GM21576 (cell line): ENCODE data around the gene UXT.

Experiments
- ATAC-seq: cut with Tn5 transposase; IDR thresholded peaks from one replicate; pipeline ENCODE4 v1.9.1; 2021; ENCODE audit warnings: mild to moderate bottlenecking, moderate library complexity; ENCODE audit not compliant: unreplicated experiment

Gene UXT

GRCh38 chrX:47649781-47650163, 9.2 kb downstream of the UXT start:
- ATAC-seq, result no peak

DNA sequence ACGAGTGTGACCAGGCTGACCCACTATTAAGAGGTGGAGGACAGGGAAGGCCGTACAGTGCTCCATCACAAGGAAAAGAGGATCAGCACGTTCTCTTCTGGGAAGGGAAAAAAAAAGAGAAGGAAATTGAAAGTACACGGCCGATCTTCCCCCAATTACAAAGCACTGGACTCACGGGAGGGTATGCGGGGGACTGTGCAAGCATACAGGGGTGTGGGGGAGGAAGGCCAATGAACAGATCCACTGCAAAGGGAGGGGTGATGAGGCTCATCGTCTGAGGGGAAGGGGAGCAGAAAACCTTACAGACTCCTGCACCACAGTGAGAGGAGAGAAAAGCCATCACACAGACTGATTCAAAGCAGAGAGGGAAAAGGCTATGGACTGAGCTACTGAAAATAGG, 9.7 kb downstream of the UXT start:
- no peak for ATAC-seq

- ATAC-seq, result no peak
Measured at GRCh38 chrX:47648376-47648775, 10.6 kb downstream of the UXT start.

GRCh38 chrX:47646636-47647035, 12.3 kb downstream of the UXT start:
- no peak for ATAC-seq

DNA sequence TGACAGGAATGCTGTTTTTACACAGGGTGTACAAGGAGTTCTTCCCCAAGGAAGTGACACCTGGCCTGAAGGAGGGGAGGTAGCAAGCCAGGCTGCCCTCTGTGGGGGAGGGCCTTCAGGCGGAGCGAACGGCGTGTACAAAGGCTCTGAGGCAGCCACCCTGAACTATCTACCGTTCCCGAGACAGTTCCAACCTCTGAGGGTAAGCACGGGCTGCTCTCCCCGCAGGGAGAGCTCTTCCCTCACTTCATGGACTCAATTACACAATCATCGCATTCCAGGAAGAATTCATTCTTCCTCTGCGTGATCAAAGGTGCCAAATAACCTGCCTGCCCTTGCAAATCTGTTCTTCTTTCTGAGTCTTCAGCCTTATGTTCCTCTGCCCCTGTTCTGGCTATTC, 13.4 kb downstream of the UXT start:
- no peak for ATAC-seq

GRCh38 chrX:47644557-47645091, 14.4 kb downstream of the UXT start:
- no peak for ATAC-seq

DNA sequence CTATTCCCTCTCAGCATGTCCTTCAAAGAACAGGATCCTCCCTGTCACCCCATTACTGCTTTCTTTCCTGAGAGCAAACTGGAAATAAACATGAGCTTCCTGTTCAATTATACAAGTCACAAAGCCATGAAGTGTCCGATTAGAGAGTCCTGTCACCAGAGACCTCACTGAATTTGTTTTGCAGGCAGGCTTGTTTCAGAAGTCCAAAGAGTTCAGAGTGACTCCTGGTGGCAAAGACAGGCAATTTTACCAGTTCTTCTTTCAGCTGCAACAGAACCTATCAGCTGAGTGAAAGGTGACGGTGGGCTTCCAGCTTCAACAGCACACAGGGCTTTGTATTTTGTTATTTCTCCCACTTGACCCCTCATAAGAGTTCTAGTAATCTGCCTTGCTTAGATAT, 15.1 kb downstream of the UXT start:
- ATAC-seq, result no peak

- no peak for ATAC-seq
Measured at GRCh38 chrX:47638816-47639215, 20.2 kb downstream of the UXT start.

GRCh38 chrX:47637546-47638195, 21.3 kb downstream of the UXT start:
- no peak for ATAC-seq

- ATAC-seq, result no peak
Measured at GRCh38 chrX:47634871-47635575, 24.0 kb downstream of the UXT start.

GRCh38 chrX:47633689-47634590, 25.0 kb downstream of the UXT start:
- ATAC-seq, result no peak

DNA sequence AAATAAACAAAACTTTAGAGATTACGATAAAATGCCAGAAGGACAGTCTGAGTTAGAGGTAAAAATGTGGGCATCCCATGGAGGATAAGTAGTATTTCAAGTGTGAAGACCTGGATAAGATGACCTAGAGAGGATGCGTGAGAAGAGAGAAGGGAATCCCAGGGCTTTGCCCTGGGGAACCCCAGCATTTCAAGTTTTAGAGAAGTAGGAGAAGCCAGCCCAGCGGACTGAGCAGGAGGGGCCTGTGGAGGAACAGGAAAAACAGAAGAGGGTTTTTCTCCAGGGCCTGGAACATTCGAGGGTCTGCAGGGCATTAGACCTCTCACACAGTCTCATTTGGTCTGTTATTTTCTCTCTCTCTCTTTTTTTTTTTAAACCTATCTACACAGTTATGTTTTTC, 26.3 kb downstream of the UXT start:
- no peak for ATAC-seq

GRCh38 chrX:47631676-47632075, 27.3 kb downstream of the UXT start:
- ATAC-seq, result no peak

- no peak for ATAC-seq
Measured at GRCh38 chrX:47629419-47630200, 29.4 kb downstream of the UXT start, which contains the start of gene CFP. TSS of gene CFP (minus strand) at chrX:47629930. CDS start at chrX:47629844, 86 bp downstream.

DNA sequence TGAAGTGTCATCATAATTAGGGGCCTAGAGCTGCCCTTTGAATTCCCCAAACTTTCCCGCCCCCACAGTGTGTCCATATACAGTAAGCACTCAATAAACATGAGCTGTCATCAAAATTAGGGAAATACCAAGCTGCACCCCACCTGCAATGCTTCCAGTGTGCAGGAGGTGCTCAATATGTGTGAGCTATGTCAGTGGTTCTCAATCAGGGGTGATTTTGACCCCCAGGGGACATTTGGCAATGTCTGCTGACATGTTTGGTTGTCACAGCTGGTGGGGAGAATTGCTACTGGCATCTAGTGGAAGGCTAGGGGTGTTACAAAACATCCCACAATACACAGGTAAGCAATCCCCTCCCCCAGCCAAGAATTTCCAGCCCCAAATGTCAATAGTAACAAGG, 30.0 kb downstream of the UXT start:
- ATAC-seq, result no peak

GRCh38 chrX:47625365-47625764, 33.6 kb downstream of the UXT start:
- ATAC-seq, result no peak

DNA sequence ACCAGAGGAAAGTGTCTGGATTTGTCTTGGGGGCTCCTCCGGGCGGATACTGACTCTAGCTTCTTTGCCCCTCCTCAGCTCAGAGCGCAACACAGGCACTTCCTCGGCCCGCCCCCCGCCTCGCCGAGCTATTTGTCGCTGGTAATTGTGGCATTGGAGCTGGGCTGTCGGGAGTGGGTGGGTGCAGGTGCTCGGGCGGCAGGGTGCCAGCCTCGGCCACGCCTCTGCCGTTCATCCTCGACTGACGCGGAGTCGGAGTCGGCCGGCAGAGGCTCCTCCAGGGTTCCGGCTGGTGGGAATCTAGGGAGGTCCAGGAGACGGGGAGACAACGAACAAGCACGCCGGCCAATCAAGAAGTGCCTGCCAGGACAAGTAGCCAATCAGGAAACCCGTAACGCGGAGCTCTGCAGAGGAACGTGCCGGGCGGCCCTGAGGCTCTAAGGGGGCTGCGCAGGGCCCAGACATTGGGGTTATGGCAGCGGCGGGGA, 35.4 kb downstream of the UXT start:
- ATAC-seq, result no peak

DNA sequence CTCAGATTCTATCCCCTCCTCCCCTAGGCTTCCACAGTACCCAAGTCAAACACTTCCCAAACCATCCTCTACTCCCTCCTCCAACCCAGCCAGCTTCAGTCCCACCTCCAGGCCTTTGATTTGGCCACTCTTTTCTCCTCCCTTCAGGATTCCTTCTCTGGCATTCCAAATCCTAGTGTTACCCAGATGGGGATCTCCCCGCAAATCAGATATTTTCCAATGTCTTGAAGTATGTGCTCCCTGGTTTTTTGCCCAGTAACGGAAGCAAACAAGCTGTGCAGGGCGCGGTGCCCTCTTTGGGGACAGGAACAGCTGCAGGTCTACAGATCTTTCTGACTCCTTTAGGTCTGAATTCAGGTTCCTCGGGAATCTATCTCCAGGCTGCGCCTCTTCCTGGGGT, 37.1 kb downstream of the UXT start:
- no peak for ATAC-seq

GRCh38 chrX:47620303-47620685, 38.7 kb downstream of the UXT start:
- no peak for ATAC-seq

DNA sequence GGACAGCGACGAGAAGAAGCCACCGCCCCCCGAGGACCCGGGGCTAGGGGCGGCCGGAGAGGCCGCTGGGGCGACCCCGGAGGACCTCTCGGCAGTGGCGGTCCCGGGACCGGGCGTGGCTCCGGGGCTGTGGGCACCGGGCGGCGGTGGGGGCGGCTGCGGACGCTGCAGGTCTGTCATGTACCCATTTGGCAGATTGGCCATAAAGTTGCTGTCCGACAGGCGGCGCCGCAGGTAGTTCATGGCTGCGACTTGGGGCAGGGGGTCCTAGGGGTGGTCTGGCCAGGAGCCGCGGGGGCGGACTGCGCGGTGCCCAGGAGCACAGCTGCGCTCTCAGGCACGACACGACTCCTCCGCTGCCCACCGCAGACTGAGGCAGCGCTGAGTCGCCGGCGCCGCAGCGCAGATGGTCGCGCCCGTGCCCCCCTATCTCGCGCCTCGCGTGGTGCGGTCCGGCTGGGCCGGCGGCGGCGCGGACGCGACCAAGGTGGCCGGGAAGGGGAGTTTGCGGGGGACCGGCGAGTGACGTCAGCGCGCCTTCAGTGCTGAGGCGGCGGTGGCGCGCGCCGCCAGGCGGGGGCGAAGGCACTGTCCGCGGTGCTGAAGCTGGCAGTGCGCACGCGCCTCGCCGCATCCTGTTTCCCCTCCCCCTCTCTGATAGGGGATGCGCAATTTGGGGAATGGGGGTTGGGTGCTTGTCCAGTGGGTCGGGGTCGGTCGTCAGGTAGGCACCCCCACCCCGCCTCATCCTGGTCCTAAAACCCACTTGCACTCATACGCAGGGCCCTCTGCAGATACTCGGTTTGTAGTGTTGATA, 39.3 kb downstream of the UXT start, which contains the start of gene SYN1:
Gene SYN1, minus strand, starts transcription at position 372 of the 817 bp plus-strand sequence. Its CDS starts 129 bp downstream, at position 243.
- peak; percentile 62 for ATAC-seq
